Breast epithelium (tissue), 4 donors: ENCODE results near the gene ERGIC1. TPM values are rescaled to one million over a fixed set of nuclear protein-coding genes. Genes with fewer than 3 reads are reported as not detected.

ENCODE experiments used
- DNase-seq, 2 donors: peaks; one replicate each; pipeline ENCODE4 v3.0.0-alpha.2; 2019; ENCODE audit warnings: low spot score in 2 of 2
- H3K27ac ChIP-seq, 2 donors: fragments of 200-600 bp; sonication (generic) in 1 of 2; one replicate each; pipeline ENCODE4 v1.5.1; 2016 to 2019; ENCODE audit warnings: mild to moderate bottlenecking in 1 of 2
- H3K27me3 ChIP-seq, 2 donors: fragments of 200-600 bp; sonication (generic) in 1 of 2; one replicate each; pipeline versions ENCODE4 v1.5.1 to v1.6.0; 2017 to 2019; ENCODE audit warnings: control low read depth in 1 of 2, mild to moderate bottlenecking in 1 of 2
- H3K36me3 ChIP-seq: fragments of 200-600 bp; one replicate; pipeline ENCODE4 v1.5.1; 2019
- H3K4me1 ChIP-seq, 2 donors: fragments of 200-600 bp; sonication (generic); one replicate each; pipeline ENCODE4 v1.5.1; 2016 to 2019; ENCODE audit warnings: control low read depth in 1 of 2
- H3K4me3 ChIP-seq, 3 donors: fragments of 200-600 bp; sonication (generic); 1 replicate in 2 of 3; 2 replicates in 1 of 3; pipeline ENCODE4 v1.5.1; 2016 to 2019; ENCODE audit warnings: mild to moderate bottlenecking in 3 of 3, moderate library complexity in 2 of 3
- H3K9me3 ChIP-seq, 2 donors: fragments of 200-600 bp; sonication (generic) in 1 of 2; one replicate each; pipeline ENCODE4 v1.5.1; 2016 to 2019; ENCODE audit warnings: control low read depth in 1 of 2
- POLR2A ChIP-seq: fragments of 450-650 bp; IDR thresholded peaks from one replicate; pipeline ENCODE4 v1.6.1; 2016; ENCODE audit warnings: antibody characterized with exemption, mild to moderate bottlenecking, moderate library complexity
- POLR2AphosphoS5 ChIP-seq, 3 donors: sonication (generic); formaldehyde crosslinking; IDR thresholded peaks; one replicate each; pipeline ENCODE4 v1.6.1; 2017; ENCODE audit warnings: antibody characterized with exemption in 3 of 3
- intact Hi-C: fragments of 100-400 bp; cut with DNase I; formaldehyde crosslinking; loops from one replicate; pipeline ENCODE4 v1.15.1; 2023; ENCODE audit warnings: low total_unique reads
- total RNA-seq, 3 donors: library from RNA; depleted of rRNA; stranded (reverse); fragments of >200 nt; gene quantifications; one replicate each; pipeline ENCODE4 v1.1.0, GENCODE V29; 2016
- TF ChIP-seq, protein P1 (sequence below), 3 donors: fragments of 450-650 bp; IDR thresholded peaks; one replicate each; pipeline ENCODE4 v1.5.1; 2016 to 2017; ENCODE audit warnings: antibody characterized with exemption in 3 of 3, mild to moderate bottlenecking in 3 of 3, moderate library complexity in 3 of 3

Gene ERGIC1
- total RNA-seq, 3 donors from 2014 or later: 86.6 to 139 (median 95.2) TPM

DNA sequence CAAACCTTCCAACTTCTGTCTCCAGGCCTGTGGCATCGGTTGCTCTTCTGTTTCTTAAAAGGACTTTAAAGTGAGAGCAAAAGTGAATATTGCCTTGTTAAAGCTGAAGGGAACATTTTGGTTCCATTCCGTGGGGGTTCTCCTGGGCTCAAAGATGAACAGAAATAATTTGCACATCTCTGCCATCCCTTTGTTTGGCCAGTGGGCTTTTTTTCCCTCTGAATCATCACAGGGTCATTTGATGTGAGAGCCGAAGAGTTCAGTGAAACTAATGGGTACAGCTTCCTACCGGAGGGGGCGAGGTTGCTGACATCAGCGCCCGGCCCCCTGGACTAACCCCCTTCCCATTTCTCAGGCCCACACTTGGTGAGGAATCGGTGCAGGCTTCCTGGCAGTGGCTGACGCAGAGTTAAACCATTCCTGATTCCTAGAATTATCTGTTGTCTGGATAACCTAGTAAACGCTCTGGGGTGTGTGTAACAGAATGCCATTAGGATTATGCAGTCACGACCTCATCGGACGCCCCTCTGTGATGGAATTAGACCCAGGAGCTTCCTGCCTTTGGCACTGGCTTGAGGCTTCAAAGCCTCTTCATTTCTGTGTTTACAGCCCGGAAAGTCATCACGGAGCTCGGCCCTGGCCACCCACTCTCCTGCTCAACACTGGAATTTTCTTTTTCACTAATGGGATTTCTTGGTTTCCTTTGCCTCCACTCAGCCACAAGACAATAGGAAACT, 63.6 kb downstream of the ERGIC1 start:
- TF ChIP-seq POLR2AphosphoS5 (IDR thresholded peaks at IDR 0.05): peak in 1 of 3 donors; percentile 26
- no peak for TF ChIP-seq POLR2A
- Histone ChIP-seq H3K27me3 (no peaks in the 10 kb centered on the region), H3K4me1 (no peaks in the 10 kb centered on the region), H3K27ac (peak overlapping the region; percentile 85 to 87), H3K9me3 (no peaks in the 10 kb centered on the region), H3K36me3 (no peaks in the 10 kb centered on the region), H3K4me3 (peak overlapping the region in 2 of 3 donors; percentile 7 to 22)
- intact Hi-C loops: no loop called here
- no peak for DNase-seq

DNA sequence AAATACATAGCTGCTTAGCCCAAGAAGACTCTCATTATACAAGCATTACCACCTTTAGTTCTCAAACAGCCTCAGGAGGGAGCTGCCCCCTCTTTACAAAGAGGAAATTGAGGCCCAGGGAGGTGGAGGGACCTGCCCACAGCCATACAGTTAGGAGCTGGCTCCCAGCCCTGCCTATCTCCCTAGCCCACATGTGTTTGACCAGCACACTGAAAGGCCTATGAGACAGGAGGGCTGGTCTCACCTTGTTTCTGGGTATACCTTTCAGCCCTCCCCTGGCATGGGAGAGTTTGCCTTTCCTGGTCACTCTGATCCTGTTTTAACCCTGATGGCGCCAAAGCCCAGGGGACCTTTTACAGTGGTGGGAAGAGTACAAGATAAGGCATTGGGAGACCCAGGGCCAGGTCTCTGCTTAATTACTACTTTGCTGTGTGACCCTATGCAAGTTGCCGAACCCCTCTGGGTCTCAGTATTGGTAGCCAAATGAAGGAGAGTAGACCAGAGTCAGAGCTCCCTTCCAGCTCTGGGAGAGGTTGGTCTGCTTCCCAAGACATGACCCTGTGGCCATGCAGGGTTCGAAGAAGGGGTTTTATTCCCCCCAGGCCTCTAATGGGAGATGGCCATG, 64.3 kb downstream of the ERGIC1 start:
- no peaks in the 10 kb centered on the region for H3K27me3 ChIP-seq
- intact Hi-C loops: no loop called here
- no peak for DNase-seq
- no peaks in the 10 kb centered on the region for H3K9me3 ChIP-seq
- H3K4me1 ChIP-seq: peaks cover 0 to 2% of the 10 kb centered on the region in 2 donors
- peak overlapping the region; percentile 85 to 87 for H3K27ac ChIP-seq
- no peak for TF ChIP-seq POLR2A
- H3K36me3 ChIP-seq: no peaks in the 10 kb centered on the region
- H3K4me3 ChIP-seq: no peak overlapping the region

DNA sequence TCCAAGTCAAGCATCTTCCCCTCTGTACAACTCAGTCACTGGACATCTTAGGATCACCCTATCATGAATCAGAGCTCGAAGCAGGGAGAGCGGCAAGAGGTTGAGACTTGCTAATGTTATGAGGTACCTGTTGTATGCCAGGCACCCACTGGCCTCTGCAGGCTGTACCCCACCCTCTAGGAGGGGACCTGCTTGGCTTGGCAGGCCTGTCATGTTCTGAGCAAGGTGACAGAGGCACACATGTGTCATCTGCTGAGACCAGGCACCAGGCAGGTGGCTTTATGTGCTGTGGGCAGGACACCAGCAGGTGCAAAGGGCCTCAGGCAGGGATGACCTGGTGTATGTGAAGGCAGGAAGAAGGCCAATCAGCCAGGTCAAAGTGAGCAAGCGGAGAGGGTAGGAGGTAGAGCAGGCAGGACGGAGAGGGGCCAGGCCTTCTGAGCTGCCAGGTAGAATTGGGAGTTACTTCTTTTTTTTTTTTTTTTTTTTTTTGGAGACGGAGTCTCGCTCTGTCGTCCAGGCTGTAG, 64.9 kb downstream of the ERGIC1 start:
- no peak for TF ChIP-seq POLR2AphosphoS5 (IDR thresholded peaks at IDR 0.05)
- TF ChIP-seq, protein P1, sequence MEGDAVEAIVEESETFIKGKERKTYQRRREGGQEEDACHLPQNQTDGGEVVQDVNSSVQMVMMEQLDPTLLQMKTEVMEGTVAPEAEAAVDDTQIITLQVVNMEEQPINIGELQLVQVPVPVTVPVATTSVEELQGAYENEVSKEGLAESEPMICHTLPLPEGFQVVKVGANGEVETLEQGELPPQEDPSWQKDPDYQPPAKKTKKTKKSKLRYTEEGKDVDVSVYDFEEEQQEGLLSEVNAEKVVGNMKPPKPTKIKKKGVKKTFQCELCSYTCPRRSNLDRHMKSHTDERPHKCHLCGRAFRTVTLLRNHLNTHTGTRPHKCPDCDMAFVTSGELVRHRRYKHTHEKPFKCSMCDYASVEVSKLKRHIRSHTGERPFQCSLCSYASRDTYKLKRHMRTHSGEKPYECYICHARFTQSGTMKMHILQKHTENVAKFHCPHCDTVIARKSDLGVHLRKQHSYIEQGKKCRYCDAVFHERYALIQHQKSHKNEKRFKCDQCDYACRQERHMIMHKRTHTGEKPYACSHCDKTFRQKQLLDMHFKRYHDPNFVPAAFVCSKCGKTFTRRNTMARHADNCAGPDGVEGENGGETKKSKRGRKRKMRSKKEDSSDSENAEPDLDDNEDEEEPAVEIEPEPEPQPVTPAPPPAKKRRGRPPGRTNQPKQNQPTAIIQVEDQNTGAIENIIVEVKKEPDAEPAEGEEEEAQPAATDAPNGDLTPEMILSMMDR (IDR thresholded peaks at IDR 0.05): no peak
- no peak for TF ChIP-seq POLR2A
- no peak for DNase-seq
- H3K9me3 ChIP-seq: no peaks in the 10 kb centered on the region
- peak overlapping the region; percentile 85 to 87 for H3K27ac ChIP-seq
- intact Hi-C loops: no loop called here
- no peak overlapping the region for H3K4me3 ChIP-seq
- H3K27me3 ChIP-seq: no peaks in the 10 kb centered on the region
- no peaks in the 10 kb centered on the region for H3K36me3 ChIP-seq
- peaks cover 0 to 8% of the 10 kb centered on the region in 2 donors for H3K4me1 ChIP-seq

DNA sequence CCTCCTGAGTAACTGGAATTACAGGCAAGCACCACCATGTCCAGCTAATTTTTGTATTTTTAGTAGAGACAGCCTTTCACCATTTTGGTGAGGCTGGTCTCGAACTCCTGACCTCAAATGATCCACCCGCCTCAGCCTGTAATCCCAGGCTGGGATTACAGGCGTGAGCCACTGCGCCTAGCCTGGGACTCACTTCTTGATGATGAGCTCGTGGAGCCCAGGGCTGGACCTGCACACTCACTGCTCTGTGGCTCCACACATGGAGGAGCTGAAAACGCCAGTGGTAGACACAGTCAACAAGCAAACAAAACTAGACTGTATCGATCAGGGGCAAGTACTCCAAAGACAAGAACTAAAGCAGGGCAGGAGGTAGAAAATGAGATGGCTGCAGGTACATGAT, 65.4 kb downstream of the ERGIC1 start:
- Histone ChIP-seq H3K27me3 (no peaks in the 10 kb centered on the region), H3K4me1 (peaks cover 0 to 13% of the 10 kb centered on the region in 2 donors), H3K36me3 (no peaks in the 10 kb centered on the region), H3K27ac (no peak overlapping the region), H3K9me3 (no peaks in the 10 kb centered on the region), H3K4me3 (no peak overlapping the region)
- TF ChIP-seq, protein P1 (IDR thresholded peaks at IDR 0.05): no peak
- TF ChIP-seq POLR2AphosphoS5 (IDR thresholded peaks at IDR 0.05) (no peak), POLR2A (no peak)
- no peak for DNase-seq
- intact Hi-C loops: no loop called here

DNA sequence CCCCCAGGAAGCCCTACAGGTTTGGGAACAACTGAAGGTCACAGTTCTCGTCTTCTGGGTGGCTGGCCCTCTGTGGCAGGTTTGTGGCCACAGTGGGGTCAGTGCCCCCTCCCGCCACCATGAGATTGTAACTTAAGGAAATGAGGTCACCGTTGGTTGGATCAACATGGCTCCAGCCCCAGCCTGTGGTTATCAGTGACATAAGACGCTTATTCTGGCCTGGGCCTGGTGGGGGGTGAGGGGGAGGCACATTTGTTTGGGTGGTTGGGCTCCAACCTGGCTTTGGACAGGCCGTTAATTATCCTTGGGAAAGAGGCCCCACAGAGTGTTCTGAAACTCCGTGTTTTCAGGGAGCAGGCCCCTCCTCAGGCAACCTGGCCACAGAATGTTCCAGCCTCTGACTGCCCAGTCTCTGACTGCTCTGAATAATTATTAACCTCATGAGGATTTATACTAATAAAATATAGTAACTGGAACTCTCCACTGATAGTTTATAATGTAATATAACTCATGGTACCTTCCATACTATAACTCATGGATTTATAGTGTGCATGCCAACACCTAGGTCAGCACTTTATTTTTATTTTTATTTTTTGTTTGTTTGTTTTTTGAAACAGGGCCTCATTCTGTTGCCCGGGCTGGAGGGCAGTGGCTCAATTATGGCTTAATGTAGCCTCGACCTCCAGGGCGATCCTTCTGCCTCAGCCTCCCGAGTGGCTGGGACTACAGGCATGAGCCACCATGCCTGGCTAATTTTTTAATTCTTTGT, 67.1 kb downstream of the ERGIC1 start:
- DNase-seq: no peak
- TF ChIP-seq, protein P1 (IDR thresholded peaks at IDR 0.05): no peak
- TF ChIP-seq POLR2A (no peak), POLR2AphosphoS5 (IDR thresholded peaks at IDR 0.05) (peak in 2 of 3 donors; percentile 28 to 71)
- H3K4me1 ChIP-seq: peaks cover 0 to 21% of the 10 kb centered on the region in 2 donors
- intact Hi-C loops: loop anchor here (10.0 kb wide), 1 partner anchor 126 kb away; the partner anchor contains the start of gene DUSP1
- H3K27me3 ChIP-seq: no peaks in the 10 kb centered on the region
- no peaks in the 10 kb centered on the region for H3K36me3 ChIP-seq
- H3K4me3 ChIP-seq: no peak overlapping the region
- no peaks in the 10 kb centered on the region for H3K9me3 ChIP-seq
- H3K27ac ChIP-seq: peak overlapping the region; percentile 92 to 98
